NCI-H1105 (cell line): ENCODE data around the gene ANKRD1.

Experiments
- DNase-seq: peaks from one replicate; lab custom pipeline; 2025; lab: John Stamatoyannopoulos, UW

The ANKRD1 gene

DNA sequence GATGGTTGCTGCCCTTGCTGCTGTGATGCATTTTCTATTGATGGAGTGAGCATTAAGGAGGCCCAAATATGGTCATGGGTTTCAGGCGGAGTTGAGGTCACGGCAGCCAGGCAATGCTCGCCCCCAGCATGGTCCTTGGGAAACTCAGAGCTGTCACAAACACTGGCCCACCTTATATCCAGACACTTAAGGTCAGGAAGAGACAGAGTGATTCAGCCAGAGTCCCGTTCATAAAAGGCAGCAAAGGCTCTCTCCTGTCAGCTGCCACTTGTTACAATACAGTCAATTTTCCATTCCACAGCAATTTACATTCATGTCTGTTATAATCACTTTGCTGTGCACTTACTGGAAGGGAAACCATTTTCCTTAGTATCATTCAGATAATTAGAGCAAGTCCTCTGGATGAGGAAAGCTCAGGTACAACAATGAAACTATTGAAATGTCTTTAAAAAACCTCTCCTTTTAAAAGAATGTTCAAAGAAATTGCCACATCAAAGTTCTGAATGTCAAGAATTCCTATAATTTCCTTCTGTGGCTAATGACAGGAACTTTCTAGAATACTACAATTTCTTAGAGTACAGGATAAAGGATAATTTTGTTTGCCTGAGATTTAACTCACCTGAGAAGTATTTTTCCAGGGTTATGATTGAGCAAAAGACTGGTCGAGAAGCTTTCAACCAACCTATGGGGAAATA, 14.8 kb upstream of the ANKRD1 start:
- DNase-seq, result no peak

DNA sequence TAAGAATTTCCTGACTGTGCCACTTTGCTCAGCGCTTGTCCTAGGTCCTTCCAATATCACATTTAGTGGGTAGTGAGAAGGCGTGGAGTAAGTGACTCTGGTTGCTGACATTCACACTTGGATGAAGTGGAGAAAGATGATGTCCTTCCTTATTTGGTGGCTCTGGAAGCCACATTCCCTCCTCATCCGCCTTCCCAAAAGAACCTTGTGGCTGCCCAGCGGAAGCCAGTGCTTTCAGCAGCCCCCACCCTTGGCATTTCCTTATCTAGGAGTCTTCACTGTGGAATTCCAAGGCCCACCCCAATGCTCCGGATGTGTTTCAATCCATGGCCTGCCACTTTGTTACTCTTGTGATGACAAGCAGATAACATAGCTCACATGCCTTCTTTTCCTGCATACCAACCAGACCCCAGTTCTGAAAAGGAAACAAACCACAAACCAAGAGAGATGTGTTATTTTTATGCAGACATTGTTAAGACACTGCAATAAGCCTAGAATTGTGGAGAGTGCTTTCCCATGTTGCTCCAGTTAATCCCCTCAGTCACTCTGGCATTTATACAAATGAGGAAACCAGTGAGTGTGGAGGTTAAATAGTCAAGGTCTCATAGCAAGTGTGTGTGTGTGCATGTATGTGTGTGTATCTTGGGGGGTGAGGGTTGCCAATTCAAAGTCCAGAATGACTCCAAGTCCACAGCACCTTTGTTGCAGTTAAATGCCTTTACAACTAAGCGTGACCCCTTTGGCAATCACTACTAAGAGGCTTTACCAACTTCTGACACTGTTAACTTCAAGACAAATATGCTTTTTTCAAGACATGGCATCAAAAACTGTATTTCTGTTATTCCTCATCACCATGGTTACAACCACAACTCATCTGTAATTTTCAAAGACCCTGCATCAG, 10.3 kb upstream of the ANKRD1 start:
- no peak for DNase-seq

DNA sequence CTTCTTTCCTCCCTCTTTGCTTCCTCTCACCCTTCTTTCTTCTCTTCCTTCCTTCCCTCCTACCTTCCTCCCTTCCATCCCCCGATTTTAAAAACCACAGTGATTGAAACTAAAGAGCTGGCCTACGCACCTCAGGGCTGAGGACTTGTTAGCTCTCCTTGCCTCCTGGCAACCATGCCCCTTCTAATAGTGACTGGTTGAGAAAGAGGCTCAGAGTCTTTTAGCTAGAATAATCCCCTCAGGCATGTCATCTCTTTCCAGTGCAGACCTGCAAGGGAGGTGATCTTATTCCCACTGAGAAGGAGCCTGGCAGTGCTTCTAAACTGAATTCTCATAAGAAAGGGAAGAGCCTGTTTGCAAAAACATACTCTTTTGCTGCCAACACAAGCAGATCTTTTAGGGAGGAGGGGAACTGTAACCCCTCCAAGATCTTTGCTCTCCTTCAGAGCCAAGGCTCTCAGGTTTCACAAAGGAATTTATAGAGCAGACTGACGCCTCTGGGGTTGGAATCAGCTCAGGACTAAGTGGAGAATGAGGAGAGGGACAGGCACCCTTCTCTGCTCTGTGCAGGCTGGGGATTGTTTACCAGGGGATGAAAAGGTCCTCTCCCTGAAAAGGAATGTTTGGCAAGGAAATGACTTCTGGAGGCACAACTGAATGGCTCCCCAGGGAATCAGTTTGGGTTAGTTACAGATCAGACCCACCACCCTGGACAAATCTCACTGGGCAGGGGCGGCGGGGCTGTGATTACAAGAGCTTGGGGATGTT, 9.4 kb upstream of the ANKRD1 start:
- no peak for DNase-seq

DNA sequence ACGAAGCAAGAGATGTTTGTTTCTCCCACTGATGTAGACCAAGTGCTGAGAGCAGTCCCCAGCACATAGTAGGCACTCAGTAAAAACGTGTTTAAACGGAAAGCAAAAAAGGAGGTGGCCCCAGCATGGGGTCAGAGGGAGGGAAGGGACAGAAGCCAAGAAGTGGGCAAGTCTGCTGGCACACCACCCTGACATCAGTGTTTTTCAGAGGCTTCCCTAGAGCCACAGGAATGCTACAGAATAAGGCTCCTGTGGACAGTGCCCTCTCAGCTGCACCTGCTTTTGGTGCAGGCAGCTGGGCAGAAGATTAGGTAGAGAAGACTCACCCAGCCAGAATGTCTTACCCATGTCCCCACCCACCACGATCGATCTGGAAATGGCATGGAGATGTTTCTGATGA, 8.3 kb upstream of the ANKRD1 start:
- no peak for DNase-seq

DNA sequence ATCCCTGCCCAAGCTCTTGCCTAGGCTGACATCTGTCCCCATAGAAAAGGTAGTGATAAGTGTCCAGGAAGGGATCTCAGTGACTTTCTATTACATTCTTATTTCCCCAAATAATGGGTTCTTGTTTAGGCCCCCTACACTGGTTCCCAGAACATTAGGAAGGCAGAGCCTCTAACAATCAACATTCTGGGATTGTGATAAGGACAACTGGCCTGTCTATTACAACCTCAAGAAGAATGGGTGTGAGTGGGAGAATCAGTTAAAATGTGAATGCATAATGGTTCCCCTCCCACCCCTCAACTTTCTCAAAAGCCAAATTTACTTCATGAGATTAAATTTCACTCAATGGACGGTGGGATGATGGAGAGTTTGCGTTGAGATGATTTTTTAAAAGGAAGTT, 6.4 kb upstream of the ANKRD1 start:
- no peak for DNase-seq

DNA sequence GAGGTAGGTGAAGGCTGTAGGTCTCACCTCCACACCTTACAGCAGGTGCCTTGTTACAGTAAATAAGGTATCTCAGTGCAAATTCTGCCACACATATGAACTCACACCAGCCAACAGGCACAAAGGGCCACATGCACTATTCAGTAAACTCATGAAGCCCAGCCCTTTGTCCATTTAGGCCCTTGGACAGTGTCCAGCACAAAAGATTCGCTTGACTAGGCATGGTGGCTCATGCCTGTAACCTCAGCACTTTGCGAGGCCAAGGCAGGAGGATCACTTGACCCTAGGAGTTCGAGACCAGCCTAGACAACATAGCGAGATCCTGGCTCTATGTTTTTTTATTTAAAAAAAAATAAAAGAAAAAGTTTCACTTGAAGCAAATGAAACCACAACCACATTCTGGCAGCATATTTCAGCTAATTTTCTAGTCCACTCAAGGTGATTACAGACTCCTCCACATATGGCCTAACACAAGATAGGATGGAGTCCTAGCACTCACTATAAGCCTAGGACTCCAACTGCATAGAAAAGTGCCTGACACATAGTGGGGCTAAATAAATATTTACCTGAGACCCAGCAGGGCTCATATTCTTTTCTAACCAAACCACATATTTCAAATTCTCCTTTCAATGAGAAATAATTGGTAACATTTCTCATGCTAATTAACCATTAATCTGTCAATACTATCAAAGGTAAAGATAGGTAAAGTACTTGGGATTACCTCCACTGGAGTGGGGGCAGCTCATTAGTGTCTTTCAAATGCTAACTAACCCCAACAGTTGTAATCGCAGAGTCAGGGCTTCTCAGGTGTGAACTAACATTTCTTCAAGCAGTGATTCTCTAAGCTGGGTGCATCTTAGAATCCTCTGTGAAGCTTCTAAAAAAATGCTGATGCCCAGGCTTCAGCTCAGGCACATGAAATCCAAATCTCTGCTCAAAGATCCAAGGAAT, 4.5 kb upstream of the ANKRD1 start:
- no peak for DNase-seq

DNA sequence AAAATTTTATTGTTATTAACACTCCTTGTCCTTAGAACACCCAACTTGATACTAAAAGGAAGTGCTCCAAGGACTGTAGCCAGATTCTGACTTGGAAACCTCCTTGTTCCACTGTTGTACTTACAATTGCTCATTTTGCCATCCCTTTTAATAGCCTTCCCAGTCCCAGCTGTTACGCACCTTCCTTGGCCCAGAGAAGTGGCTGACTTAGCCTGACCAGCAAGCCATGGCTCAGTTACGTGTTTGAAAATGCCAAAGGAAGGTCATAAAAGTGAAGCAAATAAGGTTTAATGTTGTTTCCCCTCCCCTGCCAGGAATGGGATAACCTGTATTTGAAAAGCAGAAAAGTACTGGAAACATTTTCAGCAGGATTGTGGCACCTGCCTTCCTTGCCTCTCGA, 3.7 kb upstream of the ANKRD1 start:
- DNase-seq, result no peak

DNA sequence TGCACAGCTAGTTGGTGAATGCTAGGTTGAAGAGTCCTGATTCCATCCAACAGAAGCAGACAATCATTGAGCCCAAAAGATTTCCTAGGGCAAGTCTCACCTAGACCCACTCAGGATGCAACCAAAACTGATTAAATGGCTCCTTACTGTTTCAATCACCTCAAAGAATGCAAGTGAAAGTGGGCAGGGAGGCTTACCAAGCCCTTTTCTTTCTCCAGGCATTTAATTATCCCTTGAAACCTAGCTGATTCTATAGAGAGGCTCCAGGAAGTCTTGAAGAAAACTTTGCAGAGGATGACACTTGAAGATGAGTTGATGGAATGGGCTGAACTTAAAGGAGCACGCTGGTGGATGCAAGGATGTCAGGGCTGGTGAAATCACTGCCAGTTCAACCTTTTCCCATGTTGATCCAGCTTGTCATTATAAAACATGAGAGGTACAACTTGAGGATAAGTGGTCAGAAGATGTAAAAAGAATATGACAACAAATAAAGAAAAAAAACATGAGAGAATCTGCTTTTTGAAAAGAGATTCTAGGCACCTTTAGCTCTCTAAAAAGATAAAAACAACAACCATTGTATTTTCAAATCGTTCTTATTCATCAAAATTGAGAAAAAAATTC, 2.3 kb upstream of the ANKRD1 start:
- DNase-seq, result no peak

DNA sequence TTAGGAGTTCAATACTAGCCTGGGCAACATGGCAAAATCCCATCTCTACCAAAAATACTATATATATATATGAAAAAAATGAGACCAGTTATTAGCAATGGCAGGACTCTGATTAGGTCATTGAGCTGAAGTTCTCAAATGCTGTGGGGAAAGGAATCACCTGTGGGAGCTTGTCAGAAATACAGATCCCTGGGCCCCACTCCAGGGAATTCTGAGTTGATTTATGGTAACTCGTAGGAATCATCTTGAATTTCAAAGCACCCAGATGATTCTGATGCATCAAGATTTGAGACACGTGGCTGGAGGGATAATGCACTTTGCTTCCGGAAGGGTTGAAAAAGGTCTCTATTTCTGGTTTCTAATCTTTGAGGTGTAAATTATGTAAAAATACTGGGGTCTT, 1.0 kb upstream of the ANKRD1 start:
- no peak for DNase-seq

DNA sequence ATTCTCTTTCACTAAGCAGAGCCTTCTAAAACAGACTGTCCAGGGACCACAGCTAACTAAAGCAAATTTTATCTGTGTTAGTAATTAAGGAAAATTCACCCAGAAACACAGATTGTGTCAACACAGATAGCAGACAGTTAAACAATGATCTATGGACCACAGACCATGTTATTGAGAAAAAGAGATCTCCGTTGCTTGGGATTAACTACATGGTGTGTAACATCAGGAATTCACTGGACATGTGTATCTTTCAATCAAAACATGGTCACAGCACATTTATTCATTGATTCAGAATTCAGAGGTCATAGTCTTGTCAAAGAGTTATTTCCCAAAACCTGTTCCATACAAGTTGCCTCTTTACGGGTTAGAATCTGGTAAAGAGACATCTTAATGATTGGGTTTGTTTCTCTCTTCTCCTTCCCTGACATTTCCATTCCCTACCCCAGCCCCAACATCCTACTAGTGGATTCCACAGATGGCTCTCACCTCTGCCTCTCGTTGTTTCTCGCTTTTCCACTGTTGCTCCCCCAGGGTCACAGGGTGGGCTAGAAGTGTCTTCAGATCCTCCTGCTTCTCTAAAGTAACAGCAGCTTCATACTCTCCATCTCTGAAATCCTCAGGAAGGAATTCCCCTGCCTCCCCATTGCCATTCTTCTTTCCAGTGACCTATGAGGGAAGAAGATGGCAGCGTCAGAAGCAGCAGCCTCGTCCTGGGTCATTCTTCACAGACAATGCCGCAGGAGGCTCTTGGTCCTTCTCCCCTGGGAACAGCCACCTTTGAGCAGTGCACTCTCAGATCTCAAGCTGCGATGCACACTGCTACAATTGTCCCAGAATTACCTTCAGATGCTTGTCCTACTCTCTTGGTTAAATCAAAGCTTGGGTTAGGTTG, 958 bp downstream of the ANKRD1 start:
- DNase-seq, result no peak

DNA sequence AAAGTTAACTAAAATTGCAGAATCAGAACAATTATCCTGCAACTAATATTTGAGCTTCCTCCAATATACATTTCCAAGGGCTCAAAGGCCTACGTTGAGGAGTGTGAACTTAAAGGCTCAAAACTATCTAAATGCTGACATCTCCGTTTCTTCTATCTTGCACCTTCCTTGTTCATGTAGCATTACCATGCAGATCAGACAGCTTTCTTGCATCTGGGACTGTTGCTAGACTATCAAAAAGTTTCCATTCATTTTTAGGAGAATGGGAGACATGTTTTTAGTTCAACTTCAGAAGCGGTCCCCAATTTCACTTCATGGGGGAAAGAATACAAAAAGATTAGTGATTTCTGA, 2.9 kb downstream of the ANKRD1 start:
- DNase-seq, result no peak

DNA sequence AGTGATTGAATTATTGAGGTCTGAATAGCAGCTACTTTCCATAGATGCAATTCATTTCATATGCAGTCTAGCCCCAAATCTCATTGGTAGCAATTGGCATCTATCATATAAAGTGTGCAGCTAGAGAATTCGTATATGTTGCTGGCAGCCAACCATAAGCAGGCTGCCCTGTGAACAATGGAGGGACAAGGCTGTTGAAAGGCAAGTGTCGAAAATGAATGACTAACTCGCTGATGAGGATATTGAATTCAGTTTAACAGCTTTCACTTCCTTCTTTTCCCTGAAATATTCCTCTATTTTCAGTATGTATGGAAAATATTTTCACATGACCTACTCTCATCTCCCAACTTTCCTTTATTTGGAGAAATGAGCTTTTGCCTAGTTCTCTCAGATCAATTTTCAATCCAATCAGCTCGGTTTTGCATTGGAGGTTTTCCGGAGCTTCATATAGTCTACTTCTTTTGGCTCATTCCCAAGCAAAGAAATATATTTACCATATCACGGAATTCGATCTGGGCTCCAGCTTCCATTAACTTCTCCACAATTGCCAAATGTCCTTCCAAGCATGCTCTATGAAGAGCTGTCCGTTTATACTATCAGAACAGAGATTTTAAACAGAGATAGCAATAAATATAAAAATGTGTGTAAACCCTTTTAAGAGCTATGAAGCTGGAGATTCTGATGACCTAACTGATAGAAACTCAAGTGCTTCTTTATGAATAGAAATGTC, 3.5 kb downstream of the ANKRD1 start:
- DNase-seq, result no peak

DNA sequence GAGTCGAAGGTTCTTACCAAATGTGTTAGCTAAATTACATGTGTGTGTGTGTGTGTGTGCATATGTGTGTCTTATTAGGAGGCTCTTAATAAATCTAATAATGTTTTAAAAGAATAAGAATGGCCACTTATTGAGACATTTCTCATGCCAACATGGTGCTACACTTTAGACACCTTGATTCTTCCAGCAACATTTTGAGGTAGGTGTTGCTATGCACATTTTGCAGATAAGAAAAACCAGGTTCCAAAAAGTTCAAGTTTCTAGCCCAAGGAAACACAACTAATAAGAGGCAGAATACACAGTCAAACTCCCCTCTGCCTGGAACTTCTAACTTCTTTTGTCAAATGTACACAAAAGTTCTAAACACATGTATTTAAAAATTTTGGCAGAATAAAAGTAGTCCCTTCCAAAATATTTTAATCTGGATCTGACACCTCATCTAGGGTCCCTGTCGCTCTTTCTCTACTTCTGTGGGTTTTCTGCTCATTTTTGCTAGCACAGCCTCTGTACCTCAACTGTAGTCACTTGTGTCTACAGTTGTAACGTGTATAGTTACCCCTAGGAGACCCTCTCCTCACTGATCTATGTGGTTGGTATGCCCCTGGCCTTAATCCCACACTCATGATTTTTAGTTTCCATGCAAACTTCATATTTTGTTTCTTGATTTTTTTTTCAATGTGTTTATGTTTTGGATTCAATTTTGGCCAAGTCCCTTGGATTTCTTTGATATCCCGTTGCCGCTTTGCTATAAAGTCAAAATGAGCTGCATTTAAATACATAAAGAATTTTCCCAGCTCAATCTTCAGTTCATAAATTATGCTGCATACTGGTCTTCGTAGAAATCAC, 4.3 kb downstream of the ANKRD1 start:
- DNase-seq, result no peak

DNA sequence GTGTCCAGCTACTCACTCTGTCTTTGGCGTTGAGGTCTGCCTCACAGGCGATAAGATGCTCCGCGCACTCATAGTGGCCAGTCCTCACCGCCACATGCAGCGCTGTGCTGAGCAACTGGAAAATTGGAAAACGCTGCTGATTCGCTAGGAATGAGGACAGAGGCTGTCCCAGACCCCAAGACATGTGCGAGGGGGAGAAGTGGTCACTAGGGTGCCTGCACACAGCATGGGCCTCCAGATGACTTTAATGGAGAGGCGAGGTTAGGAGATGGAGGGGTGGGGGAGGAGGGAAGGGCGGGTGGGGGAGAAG, 5.2 kb downstream of the ANKRD1 start:
- no peak for DNase-seq

DNA sequence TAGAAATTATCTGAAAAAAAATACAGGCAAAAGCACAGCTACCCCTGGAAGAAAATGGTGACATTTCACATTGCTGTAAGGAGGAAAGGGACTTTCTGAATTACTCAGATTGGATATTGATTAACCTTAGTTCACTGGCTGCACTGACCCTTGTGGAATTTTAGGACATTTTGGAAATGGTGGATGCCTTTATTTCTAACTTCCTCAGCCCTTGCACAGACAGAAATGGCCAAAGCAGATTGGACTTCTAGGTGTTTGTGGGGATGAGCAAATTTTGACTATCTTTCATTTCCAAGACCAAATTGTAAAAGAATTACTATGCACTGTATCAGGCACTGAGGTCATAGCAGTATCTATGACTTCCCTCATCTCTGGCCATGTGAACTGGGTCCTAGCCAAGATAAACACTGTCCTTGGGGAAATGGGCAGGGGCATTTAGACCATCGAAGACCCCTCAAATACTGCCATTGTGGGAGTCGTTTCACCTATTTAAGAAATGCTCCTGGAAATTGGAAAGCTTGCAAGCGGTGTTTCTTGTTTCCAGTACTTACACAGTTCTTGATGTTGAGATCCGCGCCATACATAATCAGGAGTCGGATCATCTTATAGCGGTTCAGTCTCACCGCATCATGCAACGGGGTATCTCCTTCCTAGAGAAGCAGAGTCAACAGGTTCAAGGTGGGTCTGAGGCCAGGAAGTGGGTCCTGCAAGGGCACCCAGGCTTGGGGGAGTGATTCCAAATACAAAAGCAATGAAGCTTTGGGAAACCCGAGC, 5.7 kb downstream of the ANKRD1 start:
- DNase-seq, result no peak

DNA sequence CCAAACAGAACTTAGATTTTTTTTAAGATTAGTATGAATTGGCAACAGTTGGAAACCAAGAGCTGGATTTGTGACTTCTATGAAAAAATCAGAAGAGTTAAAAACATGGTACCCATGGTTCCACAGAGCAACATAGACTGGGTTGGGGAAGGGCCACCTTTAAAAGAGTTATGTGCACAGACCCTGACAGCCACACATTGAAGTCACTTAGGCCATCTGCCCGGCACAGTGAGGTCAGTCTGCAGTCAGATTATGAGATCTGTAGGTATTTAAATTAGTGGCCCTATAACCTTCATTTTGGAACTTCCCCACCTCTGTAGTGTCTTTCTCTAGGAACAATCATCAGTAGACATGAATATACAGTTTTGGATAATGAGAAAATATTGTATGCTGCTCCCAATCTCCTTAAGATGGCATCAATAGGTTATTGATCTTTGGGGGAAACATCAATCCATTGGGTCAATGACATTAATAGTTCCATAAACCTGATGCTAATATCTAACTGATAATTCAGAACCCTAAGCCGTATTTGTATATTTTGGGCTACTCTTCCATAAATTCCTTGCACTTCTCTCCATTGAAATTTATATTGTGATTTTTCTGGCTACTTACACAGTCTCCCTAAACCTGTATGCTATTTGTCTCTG, 7.0 kb downstream of the ANKRD1 start:
- no peak for DNase-seq

DNA sequence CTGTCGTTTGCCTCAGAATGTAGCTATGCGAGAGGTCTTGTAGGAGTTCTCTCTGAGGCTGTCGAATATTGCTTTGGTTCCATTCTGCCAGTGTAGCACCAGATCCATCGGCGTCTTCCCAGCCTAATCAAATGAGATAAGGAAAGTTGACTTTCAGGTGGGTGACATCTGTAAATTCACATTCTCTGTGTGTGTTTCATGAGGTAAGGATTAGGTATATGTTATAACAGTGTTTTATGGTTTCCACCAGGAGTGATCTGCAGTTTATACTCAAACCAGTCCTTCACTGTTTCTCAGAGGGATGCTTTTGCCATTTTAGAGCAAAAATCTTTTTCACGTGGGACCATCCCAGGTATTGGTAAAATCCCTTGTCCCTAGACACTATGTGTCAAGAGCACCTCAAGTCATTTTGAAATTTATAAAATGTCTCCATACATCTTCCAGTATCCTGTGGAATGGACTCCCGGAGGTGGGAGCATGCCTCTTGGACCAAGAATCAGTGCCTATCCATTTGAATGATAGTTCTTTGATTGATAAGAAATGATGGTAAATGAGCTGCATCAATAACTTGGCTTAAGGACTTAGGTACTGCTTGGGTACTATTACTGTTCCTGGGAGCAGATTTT, 7.9 kb downstream of the ANKRD1 start:
- no peak for DNase-seq
